Measurements from ENCODE around the gene SPOCD1. TPM values are rescaled to one million over a fixed set of nuclear protein-coding genes. Genes with fewer than 3 reads are reported as not detected.

SPOCD1 gene
- total and polyA plus RNA-seq, 2 of the 4 experiments (the other 2 are of a cell fraction) = 59.7 to 132 TPM

GRCh38 chr1:31856140-31856539 lies 40.3 kb upstream of the SPOCD1 start:
- BruUV-seq (replicated peaks) = no TSS peak
- peaks cover 8% of the 10 kb centered on the region for H3K4me1 ChIP-seq (ENCODE audit: control insufficient read depth, insufficient read depth, low read length)
- no peak overlapping the region for H2BK20ac ChIP-seq (ENCODE audit: low read depth, low read length)
- DNase-seq = no peak
- H3K14ac ChIP-seq (replicated peaks; ENCODE audit: low read depth, low read length) = no peak overlapping the region
- in situ Hi-C loops (cut with MboI; ENCODE audit: low sequenced_read_pairs) = no loop called here
- no peak overlapping the region for H3K9ac ChIP-seq (ENCODE audit: low read depth, low read length)
- peak overlapping the region; percentile 99 for H4K5ac ChIP-seq (ENCODE audit: low read depth, low read length)
- peaks cover 5% of the 10 kb centered on the region; the same call in 1 of the 2 replicates for H3K9me1 ChIP-seq (ENCODE audit: insufficient read depth, low read length)
- intact Hi-C loops (cut with micrococcal nuclease) = no loop called here
- no peak overlapping the region for H3K23ac ChIP-seq (ENCODE audit: low read depth, low read length)
- H2AFZ ChIP-seq (replicated peaks; ENCODE audit: low read length, poor library complexity) = no peak overlapping the region
- TF ChIP-seq ELK1 (IDR thresholded peaks at IDR 0.05; ENCODE audit: borderline replicate concordance, low read depth, low read length) = no peak
- TF ChIP-seq CHD1 (IDR thresholded peaks at IDR 0.05; ENCODE audit: low read depth, low read length) = no peak
- no peak for TF ChIP-seq CEBPB (IDR thresholded peaks at IDR 0.05; ENCODE audit: low read depth, low read length)
- H2AK5ac ChIP-seq (ENCODE audit: low read depth, low read length) = no peak overlapping the region
- peak overlapping the region; percentile 22; the same call in 1 of the 2 replicates for H3K4ac ChIP-seq (ENCODE audit: low read depth, low read length)
- no peak overlapping the region for H3K56ac ChIP-seq (ENCODE audit: extremely low read depth, insufficient read depth, low read length)
- no peak overlapping the region for H4K91ac ChIP-seq (ENCODE audit: insufficient read depth, low read depth, low read length)
- ATAC-seq (ENCODE audit: low read depth) = no peak
- H3K4me2 ChIP-seq (ENCODE audit: low read depth, low read length) = no peak overlapping the region
- no peaks in the 10 kb centered on the region for H3K36me3 ChIP-seq (ENCODE audit: control insufficient read depth, insufficient read depth, low read length)
- H2BK120ac ChIP-seq (ENCODE audit: low read depth, low read length) = peak overlapping the region; percentile 23; the same call in 1 of the 2 replicates
- dilution Hi-C loops (cut with HindIII; ENCODE audit: low sequenced_read_pairs, unreplicated experiment) = no loop called here
- H3K27ac ChIP-seq (ENCODE audit: insufficient read depth, low read length) = no peak overlapping the region
- H3K27me3 ChIP-seq (ENCODE audit: control insufficient read depth, insufficient read depth, low read length) = no peaks in the 10 kb centered on the region
- no peaks in the 10 kb centered on the region for H3K79me1 ChIP-seq (ENCODE audit: low read depth in 1 of 2, low read length in 2 of 2)
- no peak overlapping the region for H3K4me3 ChIP-seq (ENCODE audit: insufficient read depth, low read depth, low read length)
- peak overlapping the region; percentile 91; the same call in 1 of the 2 replicates for H3K18ac ChIP-seq (ENCODE audit: low read depth, low read length)
- 83% methylated on average over 1 of the region's 6 CpGs; no CpG with 5 or more reads in 1 of the 2 experiments for WGBS, 2 experiments (ENCODE audit: extremely low coverage in 2 of 2, insufficient read length in 1 of 2)
- H2BK15ac ChIP-seq (ENCODE audit: low read depth, low read length) = no peak overlapping the region; the same call in 2 of the 3 replicates
- no peaks in the 10 kb centered on the region for H3K9me3 ChIP-seq (ENCODE audit: control insufficient read depth, insufficient read depth, low read length)
- peak overlapping the region; percentile 87 for H2BK5ac ChIP-seq (ENCODE audit: low read depth, low read length, poor library complexity, severe bottlenecking)
- POLR2A ChIA-PET (ENCODE audit: unreplicated experiment) = no interaction called here
- H2AK9ac ChIP-seq (replicated peaks; ENCODE audit: low read depth, low read length, poor library complexity) = peak overlapping the region; percentile 82
- no peaks in the 10 kb centered on the region for H4K20me1 ChIP-seq (ENCODE audit: insufficient read depth, low read length)
- CTCF ChIA-PET = no interaction called here
- H4K8ac ChIP-seq (ENCODE audit: low read depth in 2 of 2, low read length in 2 of 2) = peak overlapping the region; percentile 65 to 90
